Thoracic aorta (tissue), 2 donors: Measurements from ENCODE around the gene CCNE1. TPM values are rescaled to one million over a fixed set of nuclear protein-coding genes. Genes with fewer than 3 reads are reported as not detected.

Experiments used
- ATAC-seq: fragments of 150-250 bp; one replicate; pipeline ENCODE4 v1.8.0; 2017; ENCODE audit warnings: low read depth; ENCODE audit not compliant: insufficient number of reproducible peaks, low FRiP score
- DNase-seq: peaks from one replicate; pipeline ENCODE4 v3.0.0-alpha.2; 2020; ENCODE audit warnings: low spot score
- H3K27ac ChIP-seq, 2 donors: fragments of 200-600 bp; sonication (generic); 1 replicate in 1 of 2; 2 replicates in 1 of 2; pipeline ENCODE4 v1.5.1; 2016; ENCODE audit warnings: mild to moderate bottlenecking in 2 of 2, moderate library complexity in 2 of 2
- H3K27me3 ChIP-seq: fragments of 200-600 bp; sonication (generic); replicated peaks from 2 replicates; pipeline ENCODE4 v1.6.0; 2016; ENCODE audit warnings: mild to moderate bottlenecking; ENCODE audit not compliant: insufficient read depth
- H3K36me3 ChIP-seq: fragments of 200-600 bp; sonication (generic); one replicate; pipeline ENCODE4 v1.5.1; 2016
- H3K4me1 ChIP-seq, 2 donors: fragments of 200-600 bp; sonication (generic); 1 replicate in 1 of 2; 2 replicates in 1 of 2; pipeline versions ENCODE4 v1.5.1 to v1.6.0; 2016; ENCODE audit warnings: low read depth in 2 of 2, mild to moderate bottlenecking in 1 of 2; ENCODE audit not compliant: control insufficient read depth in 1 of 2
- H3K4me3 ChIP-seq: fragments of 200-600 bp; sonication (generic); 2 replicates; pipeline ENCODE4 v1.5.1; 2016; ENCODE audit warnings: mild to moderate bottlenecking
- H3K9me3 ChIP-seq: fragments of 200-600 bp; sonication (generic); 2 replicates; pipeline ENCODE4 v1.5.1; 2016
- total RNA-seq, 2 donors: library from RNA; depleted of rRNA; stranded (reverse); fragments of >200 nt; gene quantifications; one replicate each; pipeline versions ENCODE4 v1.1.0 to v1.2.3, GENCODE V29; 2016
- TF ChIP-seq, protein P1 (sequence below): fragments of 200-600 bp; sonication (generic); IDR thresholded peaks from one replicate; pipeline ENCODE4 v1.5.1; 2019; ENCODE audit warnings: antibody characterized with exemption

CCNE1 gene
- total RNA-seq, 2 donors from 2014 or later, result 4.6 TPM; not detected in 1

DNA sequence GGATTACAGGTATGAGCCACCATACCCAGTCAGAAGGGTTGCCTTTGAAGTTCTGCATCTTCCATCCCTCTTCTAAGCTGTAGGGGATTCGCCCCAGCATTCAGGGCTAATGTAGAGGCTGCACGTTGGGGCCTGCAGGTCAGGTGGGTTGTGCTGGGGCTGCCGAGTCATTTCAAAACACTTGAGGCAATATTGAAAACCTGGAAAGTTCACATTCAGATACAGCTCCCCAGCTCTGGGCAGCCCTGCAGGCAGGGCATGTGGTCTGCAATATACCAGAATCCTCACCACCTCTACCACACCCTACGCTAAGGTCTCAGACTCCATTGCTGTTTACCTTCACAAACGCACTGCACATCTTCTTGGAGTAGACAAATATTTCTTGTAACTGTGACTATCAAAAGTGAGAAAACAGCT is 24.6 kb downstream of the CCNE1 start:
- no peaks in the 10 kb centered on the region for H3K36me3 ChIP-seq
- TF ChIP-seq, protein P1, sequence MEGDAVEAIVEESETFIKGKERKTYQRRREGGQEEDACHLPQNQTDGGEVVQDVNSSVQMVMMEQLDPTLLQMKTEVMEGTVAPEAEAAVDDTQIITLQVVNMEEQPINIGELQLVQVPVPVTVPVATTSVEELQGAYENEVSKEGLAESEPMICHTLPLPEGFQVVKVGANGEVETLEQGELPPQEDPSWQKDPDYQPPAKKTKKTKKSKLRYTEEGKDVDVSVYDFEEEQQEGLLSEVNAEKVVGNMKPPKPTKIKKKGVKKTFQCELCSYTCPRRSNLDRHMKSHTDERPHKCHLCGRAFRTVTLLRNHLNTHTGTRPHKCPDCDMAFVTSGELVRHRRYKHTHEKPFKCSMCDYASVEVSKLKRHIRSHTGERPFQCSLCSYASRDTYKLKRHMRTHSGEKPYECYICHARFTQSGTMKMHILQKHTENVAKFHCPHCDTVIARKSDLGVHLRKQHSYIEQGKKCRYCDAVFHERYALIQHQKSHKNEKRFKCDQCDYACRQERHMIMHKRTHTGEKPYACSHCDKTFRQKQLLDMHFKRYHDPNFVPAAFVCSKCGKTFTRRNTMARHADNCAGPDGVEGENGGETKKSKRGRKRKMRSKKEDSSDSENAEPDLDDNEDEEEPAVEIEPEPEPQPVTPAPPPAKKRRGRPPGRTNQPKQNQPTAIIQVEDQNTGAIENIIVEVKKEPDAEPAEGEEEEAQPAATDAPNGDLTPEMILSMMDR, result no peak
- no peaks in the 10 kb centered on the region for H3K4me1 ChIP-seq
- no peak overlapping the region for H3K27ac ChIP-seq
- H3K9me3 ChIP-seq, result no peaks in the 10 kb centered on the region
- ATAC-seq, result no peak
- DNase-seq, result no peak
- no peaks in the 10 kb centered on the region for H3K27me3 ChIP-seq
- H3K4me3 ChIP-seq, result no peak overlapping the region

DNA sequence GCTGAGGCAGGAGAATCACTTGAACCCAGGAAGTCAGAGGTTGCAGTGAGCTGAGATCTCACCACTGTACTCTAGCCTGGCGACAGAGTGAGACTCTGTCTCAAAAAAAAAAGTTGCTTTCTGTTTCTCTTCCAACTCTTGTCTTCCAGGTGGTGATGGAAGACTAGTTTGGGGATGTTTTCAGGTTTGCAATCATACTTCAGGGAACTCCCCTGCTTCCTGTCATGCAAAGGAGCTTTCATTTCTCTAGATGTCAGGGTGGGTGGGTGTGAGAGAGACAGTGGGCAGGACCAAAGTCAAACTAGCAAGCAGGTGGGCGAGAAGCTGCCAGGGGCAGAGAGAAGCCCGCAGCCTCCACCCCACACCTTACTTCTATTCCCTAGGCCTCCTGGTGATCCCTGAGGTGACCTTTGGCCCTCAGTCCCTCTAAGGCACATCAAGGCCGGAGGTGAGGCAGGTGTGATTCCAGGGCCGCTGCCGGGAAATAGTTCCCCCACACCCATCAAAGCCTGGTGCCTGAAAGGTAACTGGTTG is 25.7 kb downstream of the CCNE1 start:
- DNase-seq, result no peak
- Histone ChIP-seq H3K27ac (no peak overlapping the region), H3K36me3 (no peaks in the 10 kb centered on the region), H3K27me3 (no peaks in the 10 kb centered on the region), H3K4me1 (no peaks in the 10 kb centered on the region), H3K9me3 (no peaks in the 10 kb centered on the region), H3K4me3 (no peak overlapping the region)
- no peak for ATAC-seq
- TF ChIP-seq, protein P1, result no peak

DNA sequence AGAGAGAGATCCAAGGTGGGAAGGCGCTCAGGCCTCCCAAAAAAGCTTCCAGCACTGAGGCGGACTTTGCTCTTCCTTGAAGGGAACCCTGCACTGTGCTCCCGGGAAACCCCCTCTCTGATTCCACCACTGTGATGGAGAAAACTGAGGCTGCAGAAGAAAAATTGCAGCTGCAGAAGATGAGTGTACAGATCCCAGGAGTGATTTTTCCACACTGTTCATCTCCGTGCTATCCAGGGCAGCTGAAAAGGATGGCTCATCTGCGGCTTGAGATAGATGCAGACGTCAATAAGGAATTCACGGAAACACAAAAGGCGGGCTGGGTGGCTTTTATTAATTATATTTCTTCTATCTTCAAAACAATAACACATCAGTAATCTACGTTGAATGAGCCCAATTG is 26.2 kb downstream of the CCNE1 start:
- Histone ChIP-seq H3K27me3 (no peaks in the 10 kb centered on the region), H3K27ac (no peak overlapping the region), H3K4me1 (peaks cover 0 to 2% of the 10 kb centered on the region in 2 donors), H3K9me3 (no peaks in the 10 kb centered on the region), H3K4me3 (no peak overlapping the region), H3K36me3 (no peaks in the 10 kb centered on the region)
- TF ChIP-seq, protein P1, result no peak
- no peak for ATAC-seq
- no peak for DNase-seq

DNA sequence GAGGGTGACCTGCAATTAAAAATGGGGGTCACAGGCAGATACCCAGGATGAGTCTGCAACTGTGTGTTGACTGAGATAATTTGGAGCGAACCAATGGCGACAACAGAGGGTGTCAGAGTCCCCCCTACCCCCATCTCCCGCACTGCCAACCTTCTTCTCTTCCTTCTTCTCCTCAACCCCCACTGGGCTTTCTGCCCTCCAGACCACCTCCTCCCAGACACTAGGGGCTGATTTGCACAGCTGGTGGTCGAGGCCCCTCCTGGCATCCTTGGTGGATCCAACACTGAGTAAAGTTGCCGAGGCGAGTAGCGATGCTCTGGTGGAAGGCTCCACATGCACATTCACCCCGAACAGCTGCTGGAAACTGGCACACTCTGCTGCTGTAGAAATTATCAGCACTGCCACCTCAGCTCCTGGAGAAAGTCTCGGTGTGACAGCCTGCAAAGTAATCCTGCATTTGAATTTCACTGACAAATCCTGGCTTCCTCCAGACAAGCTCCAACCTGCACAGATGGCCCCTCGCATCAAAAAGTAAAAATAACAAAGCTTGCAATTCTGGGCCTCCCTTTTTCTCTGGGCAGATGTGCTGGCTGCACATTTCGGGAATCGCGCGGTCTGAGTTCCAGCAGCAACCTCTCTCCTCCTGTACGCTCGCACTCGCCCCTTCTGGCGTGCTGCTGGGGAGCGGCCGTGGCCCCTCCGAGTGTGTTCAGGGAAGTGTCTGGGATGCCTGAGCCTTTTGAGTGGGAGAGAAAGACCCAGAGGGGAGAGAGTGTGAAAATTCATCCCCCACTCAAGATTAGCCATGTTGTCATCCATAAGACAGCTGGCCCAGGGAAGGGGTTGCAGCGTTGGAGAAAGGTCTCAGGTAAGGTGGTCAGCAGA is 28.5 kb downstream of the CCNE1 start:
- Histone ChIP-seq H3K27me3 (no peaks in the 10 kb centered on the region), H3K4me3 (no peak overlapping the region), H3K4me1 (peaks cover 6 to 15% of the 10 kb centered on the region in 2 donors), H3K27ac (no peak overlapping the region), H3K36me3 (no peaks in the 10 kb centered on the region), H3K9me3 (no peaks in the 10 kb centered on the region)
- DNase-seq (no peak), ATAC-seq (no peak)
- TF ChIP-seq, protein P1, result no peak

DNA sequence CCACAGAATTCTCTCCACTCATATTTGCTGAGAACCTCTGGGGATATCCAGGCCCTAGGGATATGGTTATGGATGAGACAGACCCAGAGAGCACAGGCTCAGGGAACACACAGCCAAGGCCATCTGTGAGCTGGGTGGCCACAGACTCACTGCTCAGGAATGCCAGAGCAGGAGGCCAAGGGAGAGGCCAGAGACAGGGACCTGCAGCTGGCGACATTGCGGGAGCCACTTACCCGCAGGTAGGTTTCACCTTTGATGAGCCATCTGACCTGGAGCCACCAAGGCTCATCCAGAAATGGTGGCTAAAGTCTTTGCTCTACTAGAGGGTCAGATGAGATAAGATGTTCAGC is 29.4 kb downstream of the CCNE1 start:
- Histone ChIP-seq H3K36me3 (no peaks in the 10 kb centered on the region), H3K4me1 (peaks cover 13 to 19% of the 10 kb centered on the region in 2 donors), H3K4me3 (no peak overlapping the region), H3K27ac (no peak overlapping the region), H3K9me3 (no peaks in the 10 kb centered on the region), H3K27me3 (no peaks in the 10 kb centered on the region)
- TF ChIP-seq, protein P1, result no peak
- ATAC-seq, result no peak
- no peak for DNase-seq
